IPS-11a (cell line): ENCODE data around the gene C1R.
"Not testable (repeated sequence)": the region's sequence is repeated elsewhere in the genome, so short reads cannot be mapped to it uniquely, and the experiment has no call there.

ENCODE experiments used
- H3K4me3 ChIP-seq: one replicate; pipeline ENCODE4 v1.5.1; 2013; ENCODE audit warnings: low read depth, low read length, control low read depth

C1R gene

DNA sequence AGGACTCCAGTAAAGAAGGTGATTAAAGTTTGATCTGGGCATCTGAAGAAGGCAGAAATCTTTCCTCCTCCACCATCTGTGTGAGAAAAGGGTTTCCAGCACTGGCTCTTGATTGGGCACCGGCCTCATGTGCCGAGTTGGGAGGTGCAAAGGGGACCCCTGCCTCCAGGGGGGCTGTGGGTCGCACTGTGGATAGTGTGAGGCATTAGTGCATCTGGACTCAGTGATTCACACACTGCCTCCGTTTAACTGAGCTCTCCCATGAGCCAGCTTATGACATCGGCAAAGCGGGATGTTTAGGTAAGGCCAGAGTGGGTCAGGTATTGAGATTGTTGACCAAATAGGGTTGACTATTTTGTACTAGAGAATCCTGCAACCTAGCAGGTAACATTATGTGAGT lies 22.9 kb downstream of the C1R start:
- H3K4me3 ChIP-seq: no peak overlapping the region

DNA sequence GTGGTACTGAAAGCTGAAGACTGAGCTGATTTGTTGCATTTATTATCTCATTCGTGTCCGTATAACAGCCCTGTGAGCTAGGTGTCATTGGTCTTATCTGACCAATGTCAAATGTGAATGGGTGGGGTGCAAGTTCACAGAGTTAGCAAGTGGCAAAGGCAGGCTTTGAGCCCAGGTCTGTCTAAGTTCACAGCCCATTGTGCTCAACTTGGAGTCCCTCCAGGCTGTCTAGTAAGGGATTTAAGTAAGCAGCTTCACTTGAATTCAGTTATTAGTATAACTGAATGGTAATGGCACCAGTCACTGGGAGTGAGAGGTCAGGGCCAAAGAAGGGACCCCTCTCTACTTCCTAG lies 23.3 kb downstream of the C1R start:
- H3K4me3 ChIP-seq: no peak overlapping the region

DNA sequence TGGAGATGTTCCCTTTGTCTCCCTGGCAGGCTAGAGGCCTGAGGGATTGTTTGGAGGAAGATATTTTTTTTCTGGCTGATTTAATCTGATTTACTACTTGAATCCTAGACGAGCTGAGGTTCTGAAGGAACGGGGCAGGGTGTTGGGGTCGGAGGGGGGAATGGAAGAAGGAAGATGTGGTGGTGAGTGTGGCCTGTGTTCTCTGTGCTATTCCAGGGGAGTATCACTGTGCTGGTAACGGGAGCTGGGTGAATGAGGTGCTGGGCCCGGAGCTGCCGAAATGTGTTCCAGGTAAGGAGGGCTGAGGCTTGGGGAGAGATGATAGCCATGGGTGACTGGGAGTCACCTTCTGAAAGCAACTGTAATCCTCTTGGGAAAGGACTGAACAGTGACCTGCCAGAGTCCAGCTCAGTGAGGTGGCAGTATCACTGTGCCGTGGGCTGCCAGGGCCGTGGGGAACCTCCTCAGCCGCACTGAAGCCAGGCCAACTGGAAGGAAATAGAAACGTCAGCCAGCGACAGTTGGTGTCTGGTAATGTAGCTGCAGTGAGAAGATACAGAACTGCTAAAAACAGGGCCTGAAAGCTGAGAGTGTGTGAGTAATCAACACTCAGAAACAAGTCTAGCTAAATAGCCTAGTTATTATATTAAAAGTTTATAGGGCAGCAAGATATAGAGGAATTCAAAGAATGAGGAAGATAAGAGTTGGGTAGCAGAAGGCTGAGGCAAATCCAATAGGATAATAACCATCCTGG lies 23.8 kb downstream of the C1R start:
- H3K4me3 ChIP-seq: no peak overlapping the region

DNA sequence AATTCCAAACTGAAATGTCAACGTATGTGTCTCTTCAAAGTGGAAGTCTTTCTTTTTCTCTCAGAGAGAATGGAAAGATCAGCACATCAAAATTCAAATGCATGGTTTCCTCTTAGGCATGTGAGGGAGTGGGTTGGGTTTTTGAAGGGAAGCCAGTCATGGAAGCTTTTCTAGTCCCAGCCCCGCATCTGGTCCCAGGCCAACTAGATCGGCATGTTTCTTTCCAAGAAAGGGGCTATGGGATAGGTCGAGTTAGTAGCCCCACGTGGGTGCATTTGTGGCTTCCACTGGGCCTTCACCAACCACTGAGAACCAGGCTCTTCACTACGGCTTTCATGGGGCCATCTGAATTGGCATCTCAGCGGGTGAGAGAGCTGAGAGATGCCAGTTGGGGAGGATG lies 25.1 kb downstream of the C1R start:
- H3K4me3 ChIP-seq: no peak overlapping the region

DNA sequence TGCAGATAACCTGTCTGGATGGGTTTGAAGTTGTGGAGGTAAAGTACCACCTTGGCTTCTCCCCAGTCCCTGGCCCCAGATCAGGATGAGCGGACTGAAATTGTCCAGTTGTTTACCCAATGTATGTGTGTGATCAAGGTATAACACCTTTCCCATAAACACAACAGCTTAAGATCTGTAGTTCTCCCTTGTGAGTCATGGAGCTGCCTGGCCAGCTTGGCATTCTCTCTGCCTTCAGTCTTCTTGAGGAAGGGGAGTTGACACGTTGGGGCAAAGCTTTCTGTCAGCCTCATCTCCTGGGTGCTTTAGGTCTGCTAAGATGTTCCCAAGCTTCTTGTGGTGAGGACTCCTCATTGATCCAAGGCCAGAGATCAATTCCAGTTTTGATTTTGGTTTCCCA lies 25.6 kb downstream of the C1R start:
- H3K4me3 ChIP-seq: no peak overlapping the region

DNA sequence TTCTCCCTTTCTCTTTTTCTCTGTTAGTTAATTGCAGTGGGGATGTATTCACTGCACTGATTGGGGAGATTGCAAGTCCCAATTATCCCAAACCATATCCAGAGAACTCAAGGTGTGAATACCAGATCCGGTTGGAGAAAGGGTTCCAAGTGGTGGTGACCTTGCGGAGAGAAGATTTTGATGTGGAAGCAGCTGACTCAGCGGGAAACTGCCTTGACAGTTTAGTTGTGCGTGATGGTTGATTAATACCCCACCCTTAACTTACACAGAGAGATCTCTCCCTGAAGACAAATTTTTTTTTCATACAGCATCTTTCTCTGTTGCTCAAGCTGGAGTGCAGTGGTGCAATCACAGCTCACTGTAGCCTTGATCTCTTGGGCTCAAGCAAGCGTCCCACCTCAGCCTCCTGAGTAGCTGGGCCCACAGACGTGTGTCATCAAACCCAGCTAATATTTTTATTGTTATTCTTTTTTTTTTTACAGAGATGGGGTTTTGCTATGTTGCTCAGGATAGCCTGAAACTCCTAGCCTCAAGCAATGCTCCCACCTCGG lies 27.1 kb downstream of the C1R start:
- H3K4me3 ChIP-seq: no peak overlapping the region

DNA sequence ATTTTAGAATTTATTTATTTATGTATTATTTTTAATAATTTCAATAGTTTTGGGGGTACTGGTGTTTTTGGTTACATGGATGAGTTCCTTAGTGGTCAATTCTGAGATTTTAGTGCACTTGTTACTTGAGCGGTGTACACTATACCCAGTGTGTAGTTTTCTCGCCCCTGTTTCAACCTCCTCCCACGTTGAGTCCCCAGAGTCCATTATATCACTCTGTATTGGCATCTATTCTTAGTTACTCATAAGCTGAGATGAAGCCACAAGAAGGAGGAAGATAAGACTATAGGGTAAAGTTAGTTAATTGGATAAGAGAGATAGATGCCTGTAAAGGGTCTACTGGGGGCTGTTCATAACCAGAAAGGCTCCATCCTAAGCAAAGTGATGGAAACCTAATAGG lies 27.7 kb downstream of the C1R start:
- H3K4me3 ChIP-seq: no peak overlapping the region

DNA sequence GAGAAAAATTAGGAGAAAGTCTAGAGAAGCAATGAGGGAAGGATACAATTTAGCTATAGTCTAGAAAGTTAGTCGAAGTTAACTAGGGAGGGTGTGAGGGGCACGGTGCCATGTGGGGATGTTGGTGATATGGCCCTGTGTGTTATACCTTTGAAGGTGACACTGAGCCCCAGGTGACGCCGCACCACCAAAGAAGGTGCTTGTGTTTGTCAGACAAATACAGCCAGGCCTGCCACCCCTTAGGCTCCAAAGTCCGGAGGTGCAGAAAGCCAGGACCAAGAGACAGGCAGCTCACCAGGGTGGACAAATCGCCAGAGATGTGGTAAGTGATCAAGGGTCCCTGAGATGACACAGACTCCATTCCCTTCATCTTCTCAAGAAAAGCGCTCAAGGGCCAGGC lies 30.6 kb downstream of the C1R start:
- no peak overlapping the region for H3K4me3 ChIP-seq

DNA sequence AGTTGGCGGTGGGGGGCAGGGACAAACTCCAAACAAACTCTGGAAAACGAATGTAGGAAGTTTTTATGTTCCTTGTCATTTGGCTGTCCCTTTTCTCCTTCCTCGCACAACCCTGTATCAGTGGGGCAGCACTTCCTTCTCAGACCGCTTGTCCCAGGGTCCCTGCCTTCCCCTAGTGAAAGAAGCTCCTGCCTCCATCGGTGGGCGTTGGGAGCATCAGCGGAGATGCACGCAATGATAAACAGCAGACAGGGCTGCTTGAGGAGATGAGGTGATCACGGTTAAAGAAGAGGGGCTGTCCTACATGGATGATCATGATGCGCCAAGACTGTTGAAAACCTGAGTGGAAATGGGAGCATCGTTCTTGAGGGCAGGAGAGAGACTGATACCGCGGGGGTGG lies 31.1 kb downstream of the C1R start:
- H3K4me3 ChIP-seq: no peak overlapping the region

DNA sequence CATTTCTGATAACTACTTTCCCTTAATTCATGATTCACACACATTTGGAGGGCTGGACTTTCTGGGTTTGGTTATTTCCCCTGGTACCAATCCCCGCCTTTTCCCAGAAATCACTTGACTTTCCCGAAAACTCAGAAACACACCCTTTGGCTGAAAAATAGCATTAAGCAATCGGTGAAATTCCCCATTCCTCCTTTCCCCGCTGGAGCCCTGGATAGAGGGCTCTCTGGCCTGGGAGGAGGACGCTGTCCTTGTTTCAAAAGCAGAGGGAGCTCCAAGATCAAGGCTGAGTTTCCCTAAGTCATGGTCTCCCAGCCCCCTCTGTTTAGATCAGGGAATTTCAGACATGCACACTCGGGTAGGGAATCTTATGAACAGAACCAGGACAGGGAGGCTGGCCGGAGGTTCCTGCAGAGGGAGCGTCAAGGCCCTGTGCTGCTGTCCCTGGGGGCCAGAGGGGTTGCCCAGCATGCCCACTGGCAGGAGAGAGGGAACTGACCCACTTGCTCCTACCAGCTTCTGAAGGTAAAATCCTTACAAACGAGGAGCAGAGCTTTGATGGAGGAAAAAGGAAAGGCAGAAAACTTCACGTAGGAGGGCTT lies 31.8 kb downstream of the C1R start, which contains the start of gene C1S:
C1S (plus strand) TSS at position 366 of the 602 bp plus-strand sequence. CDS start 1,195 bp downstream, outside the sequence.
- H3K4me3 ChIP-seq: no peak within 1 kb of the TSS

DNA sequence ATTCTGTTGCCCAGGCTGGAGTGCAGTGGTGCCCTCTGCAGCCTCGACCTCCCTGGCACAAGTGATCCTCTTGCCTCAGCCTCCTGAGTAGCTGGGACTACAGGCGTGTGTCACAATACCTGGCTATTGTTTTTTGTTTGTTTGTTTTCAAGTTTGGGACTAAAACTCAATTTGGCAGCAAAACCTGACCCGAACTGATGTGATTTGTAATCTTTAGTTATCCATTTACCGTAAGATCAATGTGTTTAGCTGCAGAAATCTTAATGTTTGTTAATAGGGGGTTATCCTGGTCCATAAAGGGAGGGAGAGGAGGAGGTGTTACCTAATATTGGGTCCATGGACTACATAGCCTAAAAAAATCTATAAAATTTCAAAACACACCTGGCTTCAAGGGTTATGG lies 32.5 kb downstream of the C1R start:
- H3K4me3 ChIP-seq: no peak overlapping the region

DNA sequence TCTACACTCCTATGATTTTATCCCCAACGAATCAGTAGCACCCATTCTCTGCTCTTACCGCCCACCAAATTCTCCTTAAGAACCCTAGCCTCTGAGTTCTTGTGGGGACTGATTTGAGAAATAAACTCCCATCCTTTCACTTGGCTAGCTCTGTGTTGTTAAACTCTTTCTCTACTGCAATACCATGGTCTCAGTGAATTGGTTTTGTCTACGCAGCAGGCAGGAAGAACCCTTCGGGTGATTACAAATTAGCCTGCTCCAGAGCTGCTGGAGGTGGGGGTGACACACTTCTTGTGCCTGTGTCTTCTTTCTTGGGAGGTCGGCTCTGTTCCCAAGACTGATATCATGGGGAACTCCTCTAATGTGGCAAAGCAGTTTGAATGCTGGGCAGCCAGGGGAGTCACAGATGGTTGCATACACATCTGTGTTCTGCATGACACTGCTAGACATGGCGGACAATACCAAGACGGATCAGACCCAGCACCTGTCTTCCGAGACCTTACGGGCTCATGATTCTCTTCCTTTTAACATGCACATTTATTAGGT lies 33.3 kb downstream of the C1R start:
- H3K4me3 ChIP-seq: no peak overlapping the region

DNA sequence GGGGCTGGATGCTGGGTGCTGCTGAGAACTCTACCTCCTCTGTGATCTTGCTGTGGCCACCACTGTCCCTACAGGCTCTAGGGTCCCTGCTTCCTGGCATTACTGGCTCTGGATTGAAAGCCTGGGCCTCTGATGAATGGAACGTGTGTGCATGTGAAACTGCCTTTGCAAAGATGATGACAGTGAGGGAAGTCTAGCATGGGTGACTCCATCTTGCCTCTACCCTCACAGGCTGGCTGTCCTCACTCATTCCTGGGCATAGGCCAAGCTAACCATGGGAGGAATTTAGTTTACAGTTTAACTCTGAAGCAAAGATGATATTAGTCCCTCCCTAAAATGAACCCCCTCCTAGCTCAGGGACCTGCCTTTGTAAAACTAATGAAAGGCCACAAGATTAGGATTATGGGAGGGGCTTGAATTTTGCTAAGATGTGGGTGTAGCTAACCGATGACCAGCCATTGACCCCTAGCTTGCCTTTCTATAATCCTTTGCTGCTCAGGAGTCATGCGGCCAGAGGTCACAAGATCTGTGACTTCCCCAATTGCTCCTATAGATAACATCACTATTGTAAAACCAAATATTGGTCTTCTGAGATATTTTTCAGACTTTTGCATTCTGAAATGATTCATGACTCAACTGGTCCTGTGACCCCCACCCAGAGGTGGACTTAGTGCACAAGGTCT lies 33.9 kb downstream of the C1R start:
- H3K4me3 ChIP-seq: no peak overlapping the region

DNA sequence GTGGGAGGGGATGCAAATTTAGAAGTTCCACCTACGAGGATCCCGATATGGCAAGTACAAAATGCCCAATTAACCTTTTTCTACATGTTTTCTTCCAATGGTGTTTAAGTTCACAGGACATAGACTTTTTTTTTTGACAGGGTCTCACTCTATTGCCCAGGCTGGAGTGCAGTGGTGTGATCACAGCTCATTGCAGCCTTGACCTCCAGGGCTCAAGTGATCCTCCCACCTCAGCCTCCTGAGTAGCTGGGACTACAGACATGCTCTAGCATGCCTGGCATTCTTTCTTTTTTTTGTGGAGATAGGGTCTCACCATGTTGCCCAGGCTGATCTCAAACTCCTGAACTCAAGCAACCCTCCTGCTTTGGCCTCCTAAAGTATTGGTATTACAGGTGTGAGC lies 36.5 kb downstream of the C1R start:
- H3K4me3 ChIP-seq: not testable (repeated sequence)

DNA sequence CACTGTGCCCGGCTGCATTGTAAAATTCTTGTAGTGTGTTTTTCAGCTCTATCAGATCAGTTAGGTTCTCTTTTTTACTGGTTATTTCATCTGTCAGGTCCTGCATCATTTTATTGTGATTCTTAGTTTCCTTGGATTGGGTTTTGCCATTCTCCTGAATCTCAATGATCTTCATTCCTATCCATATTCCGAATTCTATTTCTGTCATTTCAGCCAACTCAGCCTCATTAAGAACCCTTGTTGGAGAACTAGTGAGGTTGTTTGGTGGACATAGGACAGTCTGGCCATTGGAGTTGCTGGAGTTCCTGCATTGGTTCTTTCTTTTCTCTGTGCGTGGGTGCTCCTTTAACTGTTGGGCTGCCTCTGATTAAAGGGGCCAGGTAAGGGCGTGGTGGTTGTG lies 37.3 kb downstream of the C1R start:
- H3K4me3 ChIP-seq: no peak overlapping the region

DNA sequence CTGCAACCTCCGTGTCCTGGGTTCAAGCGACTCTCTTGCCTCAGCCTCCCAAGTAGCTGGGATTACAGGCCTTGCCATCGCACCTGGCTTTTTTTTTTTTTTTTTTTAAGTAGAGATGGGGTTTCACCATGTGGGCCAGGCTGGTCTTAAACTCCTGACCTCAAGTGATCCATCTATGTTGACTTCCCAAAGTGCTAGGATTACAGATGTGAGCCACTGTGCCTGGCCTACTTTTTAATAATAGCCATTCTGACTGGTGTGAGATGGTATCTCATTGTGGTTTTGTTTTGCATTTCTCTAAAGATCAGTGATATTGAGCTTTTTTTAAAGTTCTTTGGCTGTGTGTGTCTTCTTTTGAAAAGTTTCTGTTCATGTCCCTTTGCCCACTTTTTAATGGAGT lies 42.3 kb downstream of the C1R start:
- H3K4me3 ChIP-seq: not testable (repeated sequence)

DNA sequence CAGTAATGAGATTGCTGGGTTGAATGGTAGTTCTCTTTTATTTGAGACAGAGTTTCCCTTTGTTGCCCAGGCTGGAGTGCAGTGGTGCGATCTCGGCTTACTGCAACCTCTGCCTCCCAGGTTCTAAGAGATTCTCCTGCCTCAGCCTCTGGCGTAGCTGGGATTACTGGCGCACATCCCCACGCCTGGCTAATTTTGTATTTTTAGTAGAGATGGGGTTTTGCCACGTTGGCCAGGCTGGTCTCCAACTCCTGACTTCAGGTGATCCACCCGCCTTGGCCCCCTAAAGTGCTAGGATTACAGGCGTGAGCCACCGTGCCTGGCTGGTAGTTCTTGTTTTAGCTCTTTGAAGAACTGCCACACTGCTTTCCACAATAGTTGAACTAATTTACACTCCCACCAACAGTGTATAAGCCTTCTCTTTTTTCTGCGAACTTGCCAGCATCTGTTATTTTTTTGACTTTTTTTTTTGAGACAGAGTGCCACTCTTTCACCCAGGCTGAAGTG lies 42.7 kb downstream of the C1R start:
- not testable (repeated sequence) for H3K4me3 ChIP-seq

DNA sequence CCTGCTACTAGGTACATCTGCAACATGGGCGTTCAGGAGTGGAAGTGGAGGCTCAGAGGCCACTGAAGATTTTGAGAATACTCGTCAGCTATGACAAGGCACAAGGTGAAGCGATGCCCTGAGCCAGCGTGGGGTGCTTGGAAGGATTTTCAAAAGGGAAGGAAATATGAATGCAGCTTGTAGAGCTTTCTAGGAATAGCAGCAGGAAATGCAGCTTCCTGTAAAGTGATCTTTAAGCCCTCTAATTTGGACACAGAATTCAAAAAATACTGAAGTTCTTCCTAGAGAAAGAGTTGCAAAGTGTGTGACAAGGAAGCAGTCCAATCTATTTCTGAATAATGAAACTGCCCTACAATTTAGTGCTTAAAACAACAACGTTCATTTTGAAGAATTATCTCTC lies 44.9 kb downstream of the C1R start:
- H3K4me3 ChIP-seq: no peak overlapping the region

DNA sequence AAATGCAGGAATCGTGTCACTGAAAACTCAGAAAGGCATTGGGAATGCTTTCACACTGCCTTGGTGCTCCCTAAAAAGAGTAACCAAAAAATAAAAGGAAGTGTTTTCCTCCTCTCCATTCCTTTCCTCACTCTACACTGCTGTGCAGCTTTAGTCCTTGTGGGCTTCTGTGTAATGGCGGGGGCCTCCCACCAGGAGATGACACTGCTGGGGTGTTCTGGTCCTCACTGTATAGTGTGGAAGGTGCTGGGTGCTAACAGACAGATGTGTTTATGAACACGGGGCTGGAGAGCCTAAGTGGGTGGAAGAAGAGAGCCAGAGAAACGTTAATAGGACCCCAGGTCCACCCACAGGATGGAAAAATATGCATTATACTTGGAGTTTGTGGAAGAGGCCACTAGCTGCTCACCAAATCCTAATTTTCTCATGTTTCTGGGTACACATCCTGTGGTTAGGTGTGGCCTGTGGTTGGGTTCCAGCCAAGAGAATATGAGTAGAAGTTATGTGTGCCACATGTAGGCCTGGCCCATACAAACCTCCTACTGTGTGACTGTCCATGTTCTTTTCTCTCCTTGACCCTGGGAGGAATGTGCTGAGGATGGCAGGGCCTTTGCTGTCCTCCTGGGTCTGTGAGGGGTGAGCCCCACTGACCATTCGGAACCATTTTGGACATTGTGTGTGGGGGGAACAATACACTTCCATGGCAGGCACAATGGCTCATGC lies 45.7 kb downstream of the C1R start:
- no peak overlapping the region for H3K4me3 ChIP-seq

DNA sequence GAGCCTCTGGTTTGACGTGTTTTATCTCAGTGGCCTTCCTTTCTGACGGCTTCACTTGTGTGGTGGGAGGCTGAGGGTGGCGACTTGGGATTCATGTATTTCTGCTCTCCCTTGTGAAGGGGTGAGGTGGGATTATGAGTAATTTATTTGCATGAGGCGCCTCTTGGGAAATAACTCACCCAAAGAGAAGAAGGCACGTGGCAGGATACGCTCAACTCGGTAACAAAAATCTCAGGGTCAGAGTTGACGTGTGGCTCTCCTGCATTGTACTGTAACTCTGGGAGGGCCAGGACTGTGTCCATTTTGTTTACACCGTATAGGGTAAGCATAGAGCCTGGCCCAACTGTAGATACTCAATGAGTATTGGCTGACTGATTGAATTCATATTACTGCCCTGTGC lies 46.3 kb downstream of the C1R start:
- H3K4me3 ChIP-seq: no peak overlapping the region

DNA sequence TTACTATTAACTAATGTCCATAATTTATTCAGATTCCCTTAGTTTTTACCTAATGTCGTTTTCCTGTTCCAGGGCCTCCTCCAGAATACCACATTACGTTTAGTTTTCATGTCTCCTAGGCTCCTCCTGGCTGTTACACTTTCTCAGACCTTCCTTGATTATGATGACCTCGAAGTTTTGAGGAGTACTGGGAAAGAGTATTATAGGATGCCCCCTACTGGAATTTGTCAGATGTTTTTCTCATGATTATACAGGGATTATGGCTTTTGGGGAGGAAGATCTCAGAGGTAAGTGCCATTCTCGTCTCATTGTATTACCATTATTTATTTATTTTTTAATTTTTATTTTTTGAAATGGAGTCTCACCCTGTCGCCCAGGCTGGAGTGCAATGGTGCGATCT lies 49.4 kb downstream of the C1R start:
- H3K4me3 ChIP-seq: no peak overlapping the region
